Left colon (tissue), 2 donors: ENCODE results near the gene RNF138. TPM values are rescaled to one million over a fixed set of nuclear protein-coding genes. Genes with fewer than 3 reads are reported as not detected.
A peak's percentile ranks its signal among the peaks of the same experiment; 100 is the strongest.
"Not testable (repeated sequence)": the region's sequence is repeated elsewhere in the genome, so short reads cannot be mapped to it uniquely, and the experiment has no call there.

Source experiments
- ATAC-seq: fragments of 200-7000 bp; cut with Tn5 transposase; one replicate; pipeline ENCODE4 v1.9.1; 2020; ENCODE audit warnings: mild to moderate bottlenecking, moderate library complexity
- DNase-seq, 2 donors: peaks; one replicate each; pipeline ENCODE4 v3.0.0-alpha.2; 2020
- intact Hi-C, 2 donors: fragments of 100-400 bp; cut with DNase I in 1 of 2; cut with micrococcal nuclease in 1 of 2; formaldehyde crosslinking; loops; one replicate each; pipeline versions ENCODE4 v1.11.2 to v1.14.0; 2022; cut with DNase I, micrococcal nuclease
- total RNA-seq, 2 donors: library from RNA; stranded (reverse); fragmentation: NEBNext Ultra II Directional; extraction: Animal tissue kit (Norgen Biotek cat#: 25700); gene quantifications; one replicate each; pipeline ENCODE4 v1.2.1, GENCODE V29; 2021
- donor health status: DM: no; HTN: no; CAD: no.
- donor health status: DM: yes; HTN: yes; CAD: no.

RNF138 gene
- total RNA-seq, 2 donors from 2014 or later: 38.3 to 54.1 TPM

DNA sequence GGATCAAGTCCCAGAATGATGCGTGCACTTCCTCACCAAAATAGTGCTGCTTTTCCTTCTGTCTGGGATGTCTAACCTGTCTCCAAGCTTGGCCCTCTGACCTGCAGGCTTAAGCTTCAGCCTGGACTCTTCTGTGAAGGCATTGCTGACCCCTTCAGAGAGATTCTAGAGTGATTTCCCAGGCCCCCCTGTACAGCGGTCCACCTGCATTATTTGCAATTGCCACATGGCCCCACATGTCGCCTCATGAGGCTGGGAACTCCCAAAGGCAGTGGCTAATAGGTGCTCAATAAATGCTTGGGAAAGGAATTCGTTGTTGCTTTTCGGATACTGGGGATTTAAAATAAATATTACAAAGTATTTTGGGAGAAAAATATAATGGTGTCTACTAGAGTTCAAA, 65.9 kb downstream of the RNF138 start:
- ATAC-seq: no peak
- intact Hi-C loops: loop anchor here (5.0 to 10.0 kb wide), 2 partner anchors 315 to 397 kb away; partner anchors contain the start of gene GAREM1 (in 1 of the 2)
- no peak for DNase-seq

DNA sequence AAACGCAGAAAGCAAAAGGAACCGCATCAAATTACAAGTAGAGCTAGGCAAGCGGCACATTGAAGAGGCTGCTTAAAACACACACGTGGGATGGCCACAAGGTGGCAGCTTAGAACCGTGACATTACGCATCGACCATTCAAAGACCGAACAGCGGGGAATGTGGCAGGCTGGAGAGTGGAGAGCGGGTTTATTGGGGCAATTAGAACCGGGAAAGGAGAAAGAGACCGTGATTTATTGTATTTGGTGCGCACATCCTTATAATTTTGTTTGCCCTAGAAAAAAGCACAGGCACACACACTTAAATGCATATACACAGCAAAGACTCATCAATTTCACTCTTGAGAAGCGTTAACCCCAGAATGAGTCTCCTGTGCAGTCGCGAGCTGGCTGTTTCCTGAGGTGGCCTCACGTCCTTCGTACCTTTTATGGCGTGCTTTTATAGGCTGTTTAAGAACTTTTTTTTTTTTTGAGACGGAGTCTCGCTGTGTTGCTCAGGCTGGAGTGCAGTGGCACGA, 66.5 kb downstream of the RNF138 start:
- intact Hi-C loops: loop anchor here (2.0 to 10.0 kb wide), 3 partner anchors 314 to 397 kb away; partner anchors contain the start of gene GAREM1 (in 1 of the 2)
- ATAC-seq (peak; percentile 79), DNase-seq (peak; percentile 83 to 87)

DNA sequence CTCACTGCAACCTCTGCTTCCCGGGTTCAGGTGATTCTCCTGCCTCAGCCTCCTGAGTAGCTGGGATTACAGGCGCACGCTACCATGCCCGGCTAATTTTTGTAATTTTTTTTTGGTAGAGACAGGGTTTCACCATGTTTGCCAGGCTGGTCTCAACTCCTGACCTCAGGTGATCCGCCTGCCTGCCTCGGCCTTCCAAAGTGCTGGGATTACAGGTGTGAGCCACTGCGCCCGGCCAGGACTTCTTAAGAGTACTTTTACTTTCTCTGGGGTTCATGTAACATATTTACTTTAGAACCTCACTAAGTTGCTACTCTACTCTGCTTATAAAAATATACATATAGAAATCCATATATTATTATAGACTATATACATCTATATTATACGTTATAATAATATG, 67.0 kb downstream of the RNF138 start:
- peak; percentile 18 for ATAC-seq

DNA sequence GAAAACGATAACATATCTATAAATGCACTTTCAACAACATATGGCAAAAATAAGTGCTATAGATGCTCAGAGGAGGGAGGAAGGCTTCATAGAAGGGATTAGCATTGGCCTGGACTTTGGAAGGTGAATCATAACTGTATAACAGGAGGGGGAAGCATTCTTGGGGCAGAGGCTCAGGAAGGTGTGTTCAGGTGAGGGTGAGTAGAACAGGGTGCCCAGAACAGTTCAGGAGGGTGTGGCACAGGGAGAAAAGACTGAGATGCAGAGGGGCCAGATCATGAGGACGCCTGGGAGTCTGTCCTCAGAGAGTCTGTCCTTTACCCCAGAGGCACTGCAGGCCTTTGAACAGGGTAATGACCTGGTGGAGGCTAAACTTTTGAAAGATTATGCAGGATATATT, 68.9 kb downstream of the RNF138 start:
- intact Hi-C loops: no loop called here
- ATAC-seq: peak; percentile 82
- peak; percentile 39 to 88 for DNase-seq

More for the DNA sequence above, 67.0 kb downstream of the RNF138 start:
- peak in 1 of 2 donors; percentile 27 for DNase-seq
- intact Hi-C loops: loop anchor here (2.0 to 10.0 kb wide), 3 partner anchors 314 to 396 kb away; partner anchors contain the start of gene GAREM1 (in 1 of the 2)

DNA sequence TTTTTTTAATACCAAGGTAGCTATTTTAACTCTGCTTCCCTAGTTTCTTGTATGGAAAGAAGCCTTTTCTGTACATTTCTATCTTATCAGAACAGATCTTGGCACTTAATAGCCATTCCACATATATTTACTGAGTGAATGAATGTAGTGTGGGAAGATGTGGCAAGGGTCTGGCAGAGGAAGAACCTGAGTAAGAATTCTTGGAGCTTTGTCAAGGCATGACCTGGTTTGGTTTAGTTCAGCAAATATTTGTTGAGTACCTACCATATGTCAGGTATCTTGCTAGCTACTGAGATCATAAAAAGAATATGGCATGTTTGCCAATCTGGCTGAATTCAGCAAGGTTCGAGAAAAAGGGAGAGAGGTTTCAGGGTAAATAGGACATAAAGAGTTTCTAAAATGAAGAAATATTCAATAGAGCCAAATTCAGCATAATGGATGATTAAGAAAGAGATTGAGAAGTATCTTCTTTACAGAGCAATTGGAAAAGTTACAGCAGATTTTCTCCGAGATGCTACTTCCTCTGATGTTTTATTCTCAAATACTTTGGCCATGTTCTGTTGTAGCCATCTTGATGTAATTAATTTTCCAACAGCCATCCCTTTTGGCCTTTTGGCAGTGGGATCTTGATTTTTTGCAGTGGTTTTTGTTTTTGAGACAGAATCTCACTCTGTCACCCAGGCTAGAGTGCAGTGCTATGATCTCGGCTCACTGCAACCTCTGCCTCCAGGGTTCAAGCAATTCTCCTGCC, 76.5 kb downstream of the RNF138 start:
- intact Hi-C loops: no loop called here
- DNase-seq: no peak
- ATAC-seq: peak; percentile 35

DNA sequence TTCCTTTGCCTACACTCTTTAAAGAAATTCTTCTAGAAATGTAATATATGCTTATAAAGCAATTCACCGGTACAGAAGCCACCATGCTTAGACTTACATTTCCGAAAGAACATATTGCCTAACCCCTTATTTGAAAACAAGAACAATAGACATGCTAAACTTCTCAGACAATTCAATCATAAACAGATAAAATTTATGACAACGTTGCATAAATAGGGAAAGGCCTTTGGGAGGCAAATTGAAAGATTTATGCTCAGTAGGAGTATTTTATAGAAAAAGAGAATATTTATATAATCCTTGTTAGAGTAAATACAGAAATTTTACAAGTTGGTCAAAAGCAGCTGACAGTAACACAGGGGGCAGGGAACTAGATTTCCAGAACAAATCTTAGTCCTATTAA, 82.0 kb downstream of the RNF138 start:
- ATAC-seq (no peak), DNase-seq (no peak)
- intact Hi-C loops: no loop called here

DNA sequence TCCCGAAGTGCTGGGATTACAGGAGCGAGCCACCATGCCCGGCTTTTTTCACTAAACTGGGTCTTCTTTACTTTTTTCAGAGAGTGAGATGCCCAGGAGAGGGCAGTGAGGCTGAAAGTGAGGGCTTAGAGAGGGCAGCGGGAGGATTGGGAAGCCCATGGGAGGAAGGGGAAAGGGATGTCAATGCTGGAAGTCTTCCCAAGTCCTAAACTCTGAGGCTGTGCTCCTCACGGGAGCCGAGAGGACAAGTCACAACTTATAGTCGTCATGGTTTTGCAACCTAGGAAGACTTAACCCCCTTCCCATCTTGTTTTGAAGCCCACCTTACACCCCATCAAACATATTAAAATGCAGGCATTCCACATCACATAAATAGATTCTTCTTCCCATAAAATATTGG, 83.0 kb downstream of the RNF138 start:
- intact Hi-C loops: no loop called here
- DNase-seq (no peak), ATAC-seq (no peak)

DNA sequence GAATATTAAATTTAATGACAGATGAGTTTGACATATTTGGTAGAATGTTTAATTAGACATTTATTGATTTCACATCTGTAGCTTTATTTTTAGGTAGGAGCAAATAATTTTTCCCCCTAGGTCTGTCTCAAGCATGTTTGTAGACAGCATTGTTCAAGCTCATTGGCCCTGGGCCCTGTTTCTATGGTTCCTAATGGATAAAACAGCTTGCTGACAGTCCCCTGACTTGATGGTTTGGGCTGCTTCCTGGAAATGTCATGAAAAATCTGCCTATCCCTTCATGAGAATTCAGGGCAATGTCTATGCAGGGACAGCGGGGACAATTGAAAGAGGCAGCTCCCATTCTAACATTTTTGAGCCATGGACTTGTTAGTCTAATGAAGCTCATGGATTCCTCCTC, 83.6 kb downstream of the RNF138 start:
- ATAC-seq: no peak
- intact Hi-C loops: no loop called here
- DNase-seq: no peak

DNA sequence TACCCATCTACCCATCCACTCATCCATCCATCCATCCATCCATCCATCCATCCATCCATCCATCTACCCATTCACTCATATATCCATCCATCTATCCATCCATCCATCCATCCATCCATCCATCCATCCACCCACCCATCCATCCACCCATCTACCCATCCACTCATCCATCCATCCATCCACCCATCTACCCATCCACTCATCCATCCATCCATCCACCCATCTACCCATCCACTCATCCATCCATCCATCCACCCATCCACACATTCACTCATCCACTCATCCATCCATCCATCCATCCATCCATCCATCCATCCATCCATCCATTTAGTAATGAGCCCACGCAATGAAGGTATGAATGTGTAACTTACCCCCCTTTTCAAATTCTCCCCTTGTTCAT, 85.1 kb downstream of the RNF138 start:
- DNase-seq, ATAC-seq, intact Hi-C loops: not testable (repeated sequence)

DNA sequence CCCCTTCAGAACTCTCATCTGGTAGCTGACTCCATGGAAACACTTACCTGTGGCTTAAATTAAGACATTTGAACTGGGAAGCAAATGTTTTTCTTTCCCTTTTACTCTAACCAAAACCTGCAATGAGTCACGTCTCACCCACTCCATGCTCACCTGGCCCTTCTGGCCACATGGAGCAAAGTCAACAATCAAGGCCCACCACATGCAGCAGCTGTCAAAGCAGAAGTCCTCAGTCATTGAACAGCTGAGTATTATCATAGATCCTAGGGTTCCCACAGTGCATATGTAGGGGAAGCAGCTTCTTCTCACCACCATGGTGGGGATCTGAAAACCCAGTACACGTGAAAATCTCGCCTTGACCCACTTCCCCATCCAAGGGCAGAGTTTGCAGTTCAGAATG, 85.9 kb downstream of the RNF138 start:
- DNase-seq (no peak), ATAC-seq (no peak)
- intact Hi-C loops: no loop called here

Other genes with a start within 250 kb of the RNF138 start
- gene TRAPPC8, start 148.7 kb upstream of the RNF138 start, total RNA-seq: 10 to 100 TPM; 47.1 to 48.1 TPM
- gene RNF125, start 73.0 kb upstream of the RNF138 start, total RNA-seq: 10 to 100 TPM in 1 of 2 donors, 1 to 10 TPM in 1; 8.5 to 12.0 TPM
- gene MEP1B, start 98.2 kb downstream of the RNF138 start, total RNA-seq: 10 to 100 TPM; 11.3 to 11.8 TPM